Karpas-422 (cell line): Measurements from ENCODE around the gene SPATA20. TPM values are rescaled to one million over a fixed set of nuclear protein-coding genes. Genes with fewer than 3 reads are reported as not detected.

ENCODE experiments used
- DNase-seq: peaks from one replicate; pipeline ENCODE4 v3.0.0-alpha.2; 2015
- H2AFZ ChIP-seq: fragments of 200-600 bp; sonication (generic); 2 replicates; pipeline ENCODE4 v1.6.1; 2014; ENCODE audit warnings: antibody characterized with exemption, low read length, mixed read lengths
- H3K27ac ChIP-seq: fragments of 200-600 bp; sonication (generic); 2 replicates; pipeline ENCODE4 v1.5.1; 2014; ENCODE audit warnings: mild to moderate bottlenecking, low read length, moderate library complexity
- H3K27me3 ChIP-seq: fragments of 200-600 bp; sonication (generic); 2 replicates; pipeline ENCODE4 v1.6.1; 2014; ENCODE audit warnings: low read length, mixed read lengths
- H3K36me3 ChIP-seq: fragments of 200-600 bp; sonication (generic); 2 replicates; pipeline ENCODE4 v1.6.1; 2014; ENCODE audit warnings: low read length, mixed read lengths; ENCODE audit not compliant: insufficient read depth
- H3K4me1 ChIP-seq: fragments of 200-600 bp; sonication (generic); 2 replicates; pipeline ENCODE4 v1.6.1; 2014; ENCODE audit warnings: mild to moderate bottlenecking, low read length, mixed read lengths
- H3K4me2 ChIP-seq: fragments of 200-600 bp; sonication (generic); 2 replicates; pipeline ENCODE4 v1.6.1; 2014; ENCODE audit warnings: low read length, low read depth, mild to moderate bottlenecking; ENCODE audit not compliant: poor library complexity, severe bottlenecking
- H3K4me3 ChIP-seq: fragments of 200-600 bp; sonication (generic); 2 replicates; pipeline ENCODE4 v1.5.1; 2014; ENCODE audit warnings: mild to moderate bottlenecking, antibody characterized with exemption, low read length, mixed read lengths
- H3K79me2 ChIP-seq: fragments of 200-600 bp; sonication (generic); 2 replicates; pipeline ENCODE4 v1.6.1; 2014; ENCODE audit warnings: mild to moderate bottlenecking, low read length, mixed read lengths
- H3K9ac ChIP-seq: fragments of 200-600 bp; sonication (generic); 2 replicates; pipeline ENCODE4 v1.6.0; 2014; ENCODE audit warnings: low read length
- H3K9me2 ChIP-seq: fragments of 200-600 bp; sonication (generic), shearing (Covaris generic); replicated peaks from 2 replicates; pipeline ENCODE4 v1.6.0; 2014; ENCODE audit warnings: mild to moderate bottlenecking, low read length, moderate library complexity; ENCODE audit not compliant: insufficient read depth
- H3K9me3 ChIP-seq: fragments of 300-700, 200-600 bp; sonication (generic); 2 replicates; pipeline ENCODE4 v1.6.1; 2014; ENCODE audit warnings: low read length, mixed read lengths
- H4K20me1 ChIP-seq: fragments of 200-600 bp; sonication (generic); 2 replicates; pipeline ENCODE4 v1.6.1; 2014; ENCODE audit warnings: mild to moderate bottlenecking, antibody characterized with exemption, low read length, low read depth; ENCODE audit not compliant: insufficient read depth
- total RNA-seq: library from RNA; depleted of rRNA; stranded (reverse); fragments of >200 nt; shearing (Covaris generic); gene quantifications from 2 replicates; pipeline ENCODE4 v1.2.3, GENCODE V29; 2014; ENCODE audit warnings: low replicate concordance

SPATA20 gene
- total RNA-seq, 1 experiment from 2014 or later, result 38.8 TPM

GRCh38 chr17:50570528-50570927 lies 23.6 kb downstream of the SPATA20 start:
- no peak overlapping the region for H3K9ac ChIP-seq
- no peaks in the 10 kb centered on the region for H3K79me2 ChIP-seq
- no peaks in the 10 kb centered on the region for H3K27me3 ChIP-seq
- H4K20me1 ChIP-seq, result no peaks in the 10 kb centered on the region
- H2AFZ ChIP-seq, result no peak overlapping the region
- H3K9me2 ChIP-seq, result no peaks in the 10 kb centered on the region
- no peak overlapping the region for H3K27ac ChIP-seq
- H3K4me1 ChIP-seq, result no peaks in the 10 kb centered on the region
- DNase-seq, result no peak
- H3K36me3 ChIP-seq, result no peaks in the 10 kb centered on the region
- H3K4me3 ChIP-seq, result no peak overlapping the region
- no peak overlapping the region for H3K4me2 ChIP-seq
- H3K9me3 ChIP-seq, result no peaks in the 10 kb centered on the region

GRCh38 chr17:50571681-50572080 lies 24.7 kb downstream of the SPATA20 start:
- Histone ChIP-seq H3K27me3 (no peaks in the 10 kb centered on the region), H4K20me1 (no peaks in the 10 kb centered on the region), H2AFZ (no peak overlapping the region), H3K27ac (no peak overlapping the region), H3K9me3 (no peaks in the 10 kb centered on the region), H3K4me1 (no peaks in the 10 kb centered on the region), H3K4me3 (no peak overlapping the region), H3K9ac (no peak overlapping the region), H3K79me2 (no peaks in the 10 kb centered on the region), H3K36me3 (no peaks in the 10 kb centered on the region), H3K4me2 (no peak overlapping the region), H3K9me2 (no peaks in the 10 kb centered on the region)
- no peak for DNase-seq

- Histone ChIP-seq H3K36me3 (no peaks in the 10 kb centered on the region), H3K9me2 (no peaks in the 10 kb centered on the region), H3K4me2 (no peak overlapping the region), H3K9ac (no peak overlapping the region), H3K4me3 (no peak overlapping the region), H3K27ac (no peak overlapping the region), H3K79me2 (no peaks in the 10 kb centered on the region), H4K20me1 (no peaks in the 10 kb centered on the region), H3K9me3 (no peaks in the 10 kb centered on the region), H3K27me3 (no peaks in the 10 kb centered on the region), H3K4me1 (no peaks in the 10 kb centered on the region), H2AFZ (no peak overlapping the region)
- DNase-seq, result no peak
Measured at GRCh38 chr17:50572541-50572940, 25.6 kb downstream of the SPATA20 start.

- H3K4me3 ChIP-seq, result no peak overlapping the region
- no peaks in the 10 kb centered on the region for H3K9me2 ChIP-seq
- H3K36me3 ChIP-seq, result no peaks in the 10 kb centered on the region
- H3K27ac ChIP-seq, result no peak overlapping the region
- no peaks in the 10 kb centered on the region for H3K79me2 ChIP-seq
- H2AFZ ChIP-seq, result no peak overlapping the region
- H3K9ac ChIP-seq, result no peak overlapping the region
- no peaks in the 10 kb centered on the region for H3K27me3 ChIP-seq
- H4K20me1 ChIP-seq, result no peaks in the 10 kb centered on the region
- DNase-seq, result no peak
- no peaks in the 10 kb centered on the region for H3K9me3 ChIP-seq
- H3K4me2 ChIP-seq, result no peak overlapping the region
- no peaks in the 10 kb centered on the region for H3K4me1 ChIP-seq
Measured at GRCh38 chr17:50573866-50574611, 27.1 kb downstream of the SPATA20 start.

- Histone ChIP-seq H3K9me2 (no peaks in the 10 kb centered on the region), H3K4me3 (no peak overlapping the region), H3K4me2 (no peak overlapping the region), H3K9ac (no peak overlapping the region), H3K9me3 (no peaks in the 10 kb centered on the region), H3K4me1 (no peaks in the 10 kb centered on the region), H3K79me2 (no peaks in the 10 kb centered on the region), H2AFZ (no peak overlapping the region), H3K27me3 (no peaks in the 10 kb centered on the region), H3K27ac (no peak overlapping the region), H3K36me3 (no peaks in the 10 kb centered on the region), H4K20me1 (no peaks in the 10 kb centered on the region; the same call in 1 of the 2 replicates)
- DNase-seq, result peak; percentile 55
Measured at GRCh38 chr17:50575581-50576210, 28.7 kb downstream of the SPATA20 start.

- no peaks in the 10 kb centered on the region for H3K79me2 ChIP-seq
Measured at GRCh38 chr17:50576864-50577263, 29.9 kb downstream of the SPATA20 start.

GRCh38 chr17:50577451-50577954 lies 30.5 kb downstream of the SPATA20 start:
- H3K4me2 ChIP-seq, result no peak overlapping the region
- no peaks in the 10 kb centered on the region for H3K79me2 ChIP-seq
- H3K36me3 ChIP-seq, result no peaks in the 10 kb centered on the region
- no peaks in the 10 kb centered on the region; the same call in 1 of the 2 replicates for H4K20me1 ChIP-seq
- no peaks in the 10 kb centered on the region for H3K27me3 ChIP-seq
- no peaks in the 10 kb centered on the region for H3K9me2 ChIP-seq
- H3K9me3 ChIP-seq, result no peaks in the 10 kb centered on the region
- DNase-seq, result no peak
- no peak overlapping the region for H3K4me3 ChIP-seq
- no peak overlapping the region for H2AFZ ChIP-seq
- no peak overlapping the region for H3K9ac ChIP-seq
- H3K4me1 ChIP-seq, result no peaks in the 10 kb centered on the region
- H3K27ac ChIP-seq, result no peak overlapping the region

More at GRCh38 chr17:50576864-50577263, 29.9 kb downstream of the SPATA20 start:
- DNase-seq, result no peak
- H3K9ac ChIP-seq, result no peak overlapping the region
- H3K9me3 ChIP-seq, result no peaks in the 10 kb centered on the region
- H4K20me1 ChIP-seq, result no peaks in the 10 kb centered on the region; the same call in 1 of the 2 replicates
- H3K4me3 ChIP-seq, result no peak overlapping the region
- no peaks in the 10 kb centered on the region for H3K36me3 ChIP-seq
- no peaks in the 10 kb centered on the region for H3K9me2 ChIP-seq
- H3K4me2 ChIP-seq, result no peak overlapping the region
- no peak overlapping the region for H3K27ac ChIP-seq
- no peak overlapping the region for H2AFZ ChIP-seq
- H3K4me1 ChIP-seq, result no peaks in the 10 kb centered on the region
- no peaks in the 10 kb centered on the region for H3K27me3 ChIP-seq

GRCh38 chr17:50578173-50578572 lies 31.2 kb downstream of the SPATA20 start:
- H3K27me3 ChIP-seq, result no peaks in the 10 kb centered on the region
- no peak for DNase-seq
- no peak overlapping the region for H3K27ac ChIP-seq
- no peaks in the 10 kb centered on the region for H3K4me1 ChIP-seq
- H2AFZ ChIP-seq, result no peak overlapping the region
- no peaks in the 10 kb centered on the region for H3K36me3 ChIP-seq
- no peak overlapping the region for H3K4me2 ChIP-seq
- H3K9ac ChIP-seq, result no peak overlapping the region
- H3K9me3 ChIP-seq, result no peaks in the 10 kb centered on the region
- no peak overlapping the region for H3K4me3 ChIP-seq
- H3K9me2 ChIP-seq, result no peaks in the 10 kb centered on the region
- no peaks in the 10 kb centered on the region; the same call in 1 of the 2 replicates for H4K20me1 ChIP-seq
- H3K79me2 ChIP-seq, result no peaks in the 10 kb centered on the region
